SK-MEL-5 (cell line): ENCODE measurements around the gene SUCLG2. TPM values are rescaled to one million over a fixed set of nuclear protein-coding genes. Genes with fewer than 3 reads are reported as not detected.

ENCODE experiments used
- DNase-seq: peaks from one replicate; pipeline ENCODE4 v3.0.0-alpha.2; 2016; ENCODE audit warnings: low read depth, low spot score
- in situ Hi-C: cut with HindIII; loops from 2 replicates; pipeline ENCODE4 v1.10.0; 2016; ENCODE audit warnings: low sequenced_read_pairs, high pct_unique_total_duplicates, low pct_unique_long_range_greater_than_20kb
- total RNA-seq: library from RNA; depleted of rRNA; stranded (reverse); fragments of >200 nt; shearing (Covaris generic); gene quantifications from 2 replicates; pipeline ENCODE4 v1.2.3, GENCODE V29; 2014

SUCLG2 gene
- total RNA-seq, 1 experiment from 2014 or later: 39.3 TPM

- no peak for DNase-seq
- in situ Hi-C loops: no loop called here
Observed at GRCh38 chr3:67654844-67655177, 399 bp upstream of the SUCLG2 start.

GRCh38 chr3:67653425-67654098 is 850 bp downstream of the SUCLG2 start:
- DNase-seq: peak; percentile 6
- in situ Hi-C loops: no loop called here

DNA sequence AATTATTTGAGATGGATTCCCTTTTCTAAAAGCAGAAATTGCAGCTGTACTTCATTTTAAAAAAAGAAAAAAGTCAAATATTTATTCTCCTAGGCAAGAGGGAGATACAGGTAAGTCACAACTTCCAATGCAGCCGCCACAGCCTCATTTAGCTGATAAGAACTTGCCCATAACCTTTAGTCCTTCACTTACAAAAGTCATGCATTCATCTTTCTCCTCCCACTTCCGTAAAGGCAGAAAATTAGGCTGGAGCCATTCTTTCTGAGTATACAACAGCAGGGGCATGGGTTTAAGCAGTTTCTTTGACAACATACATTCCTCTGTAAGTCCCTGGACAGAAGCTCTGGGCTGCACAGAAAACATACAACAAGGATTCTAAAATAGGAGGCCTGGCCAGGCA is 4.3 kb downstream of the SUCLG2 start:
- in situ Hi-C loops: no loop called here
- no peak for DNase-seq

DNA sequence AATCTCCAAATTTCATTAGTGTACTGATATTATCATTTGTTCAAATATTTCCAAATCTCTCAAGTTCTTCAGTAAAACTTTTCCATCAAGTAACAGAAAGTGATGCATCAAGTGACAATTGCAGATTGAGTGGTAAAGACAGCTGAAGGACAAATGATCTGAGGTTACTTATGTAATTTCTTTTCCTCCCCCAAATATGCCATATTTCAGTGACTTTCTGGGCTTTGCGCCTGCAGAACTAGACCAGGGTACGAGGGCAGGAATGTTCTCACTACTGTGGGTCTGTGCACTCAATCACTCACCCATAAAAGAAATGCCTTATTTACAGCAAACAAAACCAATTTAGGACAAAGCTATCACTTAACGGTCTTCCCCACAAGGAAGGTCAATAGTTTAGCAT is 4.7 kb downstream of the SUCLG2 start:
- no peak for DNase-seq
- in situ Hi-C loops: no loop called here

GRCh38 chr3:67648701-67649100 is 5.7 kb downstream of the SUCLG2 start:
- in situ Hi-C loops: no loop called here
- DNase-seq: no peak

GRCh38 chr3:67648229-67648628 is 6.2 kb downstream of the SUCLG2 start:
- no peak for DNase-seq

GRCh38 chr3:67647390-67647878 is 7.0 kb downstream of the SUCLG2 start:
- DNase-seq: peak; percentile 50
- in situ Hi-C loops: no loop called here

More at GRCh38 chr3:67648229-67648628, 6.2 kb downstream of the SUCLG2 start:
- in situ Hi-C loops: no loop called here

DNA sequence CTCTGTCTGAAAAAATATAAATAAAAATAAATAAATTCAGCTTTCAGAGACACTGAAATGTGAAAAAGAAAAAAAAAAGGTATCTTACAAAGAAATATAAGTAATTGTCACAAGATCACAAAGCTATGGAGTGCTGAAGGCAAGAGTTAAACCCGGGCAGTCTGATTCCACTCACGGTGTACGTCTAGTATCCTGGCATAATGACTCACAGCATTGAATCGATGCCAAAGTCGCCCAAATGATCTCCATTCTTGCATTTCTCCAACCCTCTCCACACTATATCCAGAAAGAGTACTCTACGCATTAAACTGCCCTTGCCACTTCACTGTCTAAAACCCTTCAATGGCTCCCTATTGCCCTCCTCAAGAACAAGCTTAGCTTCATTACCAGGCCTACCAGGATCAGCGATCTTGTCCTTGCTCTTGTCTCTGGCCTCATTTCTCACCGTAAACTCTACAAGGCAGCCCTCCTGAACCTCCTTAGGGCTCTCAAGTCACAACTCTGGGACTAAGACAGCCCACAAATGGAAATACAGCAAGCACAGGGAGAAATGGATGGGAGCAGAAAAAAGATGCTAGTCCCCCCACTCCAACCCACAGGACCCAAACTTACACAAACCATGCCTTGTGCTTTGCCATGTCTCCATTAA is 7.7 kb downstream of the SUCLG2 start:
- in situ Hi-C loops: no loop called here
- no peak for DNase-seq

DNA sequence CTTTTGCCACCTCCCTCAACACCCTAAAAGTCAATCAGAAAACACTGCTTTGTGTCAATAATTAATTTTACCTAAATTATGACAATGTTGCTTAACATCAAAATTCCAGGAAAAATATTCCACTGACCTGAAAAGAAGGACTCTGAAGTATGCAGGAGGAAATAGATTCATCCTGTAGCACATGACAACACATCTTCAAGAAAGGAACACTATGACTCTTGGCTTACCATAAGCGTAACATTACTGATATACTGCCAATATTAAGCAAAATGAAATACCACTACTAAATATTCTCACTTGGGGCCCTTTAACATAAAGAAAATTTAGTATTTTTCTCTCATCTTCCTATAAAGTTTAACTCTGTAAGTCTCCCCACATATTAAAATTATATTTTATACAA is 9.6 kb downstream of the SUCLG2 start:
- in situ Hi-C loops: no loop called here

DNA sequence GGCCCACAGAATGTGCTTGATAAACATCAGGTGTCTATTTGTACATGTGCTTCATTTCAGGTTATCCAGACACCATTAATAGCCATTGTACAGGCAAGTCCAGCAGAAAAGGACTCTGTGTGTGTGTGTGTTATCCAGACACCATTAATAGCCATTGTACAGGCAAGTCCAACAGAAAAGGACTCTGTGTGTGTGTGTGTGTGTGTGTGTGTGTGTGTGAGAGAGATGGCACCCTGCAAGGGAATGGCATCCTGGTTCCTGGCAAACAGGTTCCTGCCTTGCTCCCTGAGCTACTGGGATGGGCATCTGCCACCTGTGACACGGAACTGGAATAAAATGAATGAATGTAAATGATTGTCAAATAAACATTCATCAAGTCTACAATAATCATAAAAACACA is 11.7 kb downstream of the SUCLG2 start:
- DNase-seq: no peak
- in situ Hi-C loops: no loop called here

More for the DNA sequence above, 9.6 kb downstream of the SUCLG2 start:
- no peak for DNase-seq

GRCh38 chr3:67642190-67642589 is 12.2 kb downstream of the SUCLG2 start:
- in situ Hi-C loops: no loop called here
- DNase-seq: no peak

GRCh38 chr3:67641451-67641850 is 13.0 kb downstream of the SUCLG2 start:
- in situ Hi-C loops: no loop called here
- no peak for DNase-seq

GRCh38 chr3:67640023-67640660 is 14.3 kb downstream of the SUCLG2 start:
- in situ Hi-C loops: no loop called here
- no peak for DNase-seq

GRCh38 chr3:67637255-67637900 is 17.0 kb downstream of the SUCLG2 start:
- DNase-seq: no peak
- in situ Hi-C loops: no loop called here

GRCh38 chr3:67635806-67636205 is 18.6 kb downstream of the SUCLG2 start:
- in situ Hi-C loops: no loop called here
- no peak for DNase-seq

DNA sequence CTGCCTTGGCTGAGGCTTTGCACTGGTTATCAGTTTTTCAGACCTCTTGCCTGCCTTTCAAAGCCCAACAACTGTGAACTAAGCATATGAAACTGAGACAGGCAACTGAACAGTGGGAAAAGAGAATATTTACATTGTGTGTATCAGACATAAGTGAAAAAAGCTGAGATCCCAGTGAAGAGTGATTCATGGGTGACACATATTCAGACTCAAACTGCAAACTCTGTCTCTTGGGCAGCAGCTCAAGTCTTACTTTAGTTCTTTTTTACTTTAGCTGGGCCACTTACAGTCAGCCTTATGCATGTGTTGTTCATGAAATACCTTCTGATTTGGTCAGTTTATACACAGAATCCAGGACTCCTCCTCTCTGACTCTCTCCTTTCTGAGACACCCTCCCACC is 19.2 kb downstream of the SUCLG2 start:
- in situ Hi-C loops: no loop called here
- DNase-seq: no peak

DNA sequence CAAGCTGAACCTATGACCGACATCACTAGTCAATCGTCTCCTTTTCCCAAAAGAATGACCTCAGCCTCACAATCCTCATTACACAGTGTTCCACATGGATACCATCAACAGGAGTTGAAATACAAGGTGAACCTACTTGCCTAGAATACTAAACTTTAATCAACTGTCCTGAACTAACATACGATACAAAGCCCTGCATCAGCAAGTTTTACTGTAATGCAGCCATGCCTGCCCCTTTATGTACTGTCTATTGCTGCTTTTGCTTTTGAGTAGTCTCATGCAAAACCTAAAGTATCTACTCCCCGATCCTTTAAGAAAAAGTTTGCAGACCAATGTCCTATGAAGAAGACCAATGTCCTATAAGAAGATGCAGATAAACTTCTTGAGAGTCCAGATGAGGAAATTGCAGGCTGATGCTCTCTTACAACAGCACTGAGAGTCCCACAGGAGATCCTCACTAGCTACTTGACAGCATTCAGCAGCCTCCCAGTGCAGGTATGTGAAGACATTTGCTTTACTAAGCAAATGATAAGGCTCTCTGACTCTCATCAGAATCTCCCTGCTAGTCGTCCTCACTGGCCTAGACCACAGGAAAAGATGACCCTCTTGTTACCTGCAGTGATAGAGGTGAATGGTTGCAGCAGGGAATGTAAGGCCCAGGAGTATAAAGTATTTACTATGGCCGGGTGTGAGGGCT is 23.6 kb downstream of the SUCLG2 start:
- no peak for DNase-seq
- in situ Hi-C loops: no loop called here

- no peak for DNase-seq
- in situ Hi-C loops: no loop called here
Observed at GRCh38 chr3:67624687-67625086, 29.7 kb downstream of the SUCLG2 start.
